Heart left ventricle (tissue), 16 donors: ENCODE data around the gene MGMT. TPM values are rescaled to one million over a fixed set of nuclear protein-coding genes. Genes with fewer than 3 reads are reported as not detected.

Experiments
- ATAC-seq, 4 donors: fragments of 200-7000 bp; cut with Tn5 transposase; one replicate each; pipeline ENCODE4 v1.9.1; 2020 to 2022; ENCODE audit warnings: moderate library complexity in 4 of 4, mild to moderate bottlenecking in 3 of 4, moderate number of reproducible peaks in 1 of 4
- DNase-seq, 5 donors: peaks; one replicate each; pipeline ENCODE4 v3.0.0-alpha.2; 2020
- H3K27ac ChIP-seq, 12 donors: fragments of 200-600 bp; sonication (generic) in 4 of 12; one replicate each; pipeline versions ENCODE4 v1.5.0 to v1.8.0; 2016 to 2022; ENCODE audit warnings: mild to moderate bottlenecking in 2 of 12
- H3K27me3 ChIP-seq, 9 donors: fragments of 200-600 bp; sonication (generic) in 2 of 9; one replicate each; pipeline versions ENCODE4 v1.5.1 to v1.8.0; 2016 to 2022; ENCODE audit warnings: mild to moderate bottlenecking in 3 of 9
- H3K36me3 ChIP-seq, 9 donors: fragments of 200-600 bp; sonication (generic) in 2 of 9; one replicate each; pipeline versions ENCODE4 v1.5.0 to v1.8.0; 2018 to 2022; ENCODE audit warnings: mild to moderate bottlenecking in 2 of 9
- H3K4me1 ChIP-seq, 12 donors: fragments of 200-600 bp; sonication (generic) in 4 of 12; one replicate each; pipeline versions ENCODE4 v1.5.0 to v1.8.0; 2016 to 2022; ENCODE audit warnings: mild to moderate bottlenecking in 3 of 12
- H3K4me3 ChIP-seq, 12 donors: fragments of 200-600 bp; sonication (generic) in 4 of 12; one replicate each; pipeline versions ENCODE4 v1.5.0 to v1.8.0; 2017 to 2022; ENCODE audit warnings: mild to moderate bottlenecking in 9 of 12, moderate library complexity in 4 of 12
- H3K9me3 ChIP-seq, 12 donors: fragments of 200-600 bp; sonication (generic) in 4 of 12; one replicate each; pipeline versions ENCODE4 v1.5.0 to v1.8.0; 2016 to 2022; ENCODE audit warnings: mild to moderate bottlenecking in 1 of 12
- CTCF ChIP-seq, 12 donors: fragments of 200-600 bp; sonication (generic) in 4 of 12; IDR thresholded peaks; one replicate each; pipeline versions ENCODE4 v1.5.0 to v1.8.0; 2018 to 2022; ENCODE audit warnings: antibody characterized with exemption in 12 of 12, mild to moderate bottlenecking in 5 of 12
- POLR2A ChIP-seq, 2 donors: fragments of 450-650 bp; IDR thresholded peaks; one replicate each; pipeline ENCODE4 v1.6.1; 2017; ENCODE audit warnings: antibody characterized with exemption in 2 of 2, mild to moderate bottlenecking in 2 of 2, moderate library complexity in 2 of 2
- WGBS, 4 donors: extraction: QIAGEN DNeasy Blood & Tissue Kit in 2 of 4; methylation state at CpG; one replicate each; pipeline versions ENCODE4 v1.1.5 to v1.1.7; 2013 to 2018; 5-methylcytosine and 5-hydroxymethylcytosine counted together
- intact Hi-C, 10 donors: fragments of 100-400 bp; cut with DNase I; formaldehyde crosslinking; loops; one replicate each; pipeline versions ENCODE4 v1.11.1 to v1.14.2; 2022
- polyA plus RNA-seq, 2 donors: library from polyadenylated mRNA; stranded (reverse); fragments of 200-250 nt; gene quantifications; one replicate each; pipeline ENCODE4 v1.2.3, GENCODE V29; 2013
- total RNA-seq, 9 donors: library from RNA; depleted of rRNA in 2 of 9; stranded (reverse); fragments of >200 nt in 2 of 9; fragmentation: NEBNext Ultra II Directional in 3 of 9; extraction: Animal tissue kit (Norgen Biotek cat#: 25700) in 3 of 9; gene quantifications; one replicate each; pipeline versions ENCODE4 v1.1.0 to v1.2.4, GENCODE V29; 2016 to 2023
- donor health status: ischemic (EF 13 %, LVEDD 7.1; RV severe dilation, severe dysfunction).
- donor health status: healthy with polysubstance abuse.
- donor health status: DM: no; HTN: yes; CAD: no.
- donor health status: DM: no; HTN: no; CAD: no.
- donor health status: ischemic (EF 25% LVEDD 6.9; RV normal size, moderate dysfunction).
- donor health status: ischemic (EF 25% LVEDD 5.7; RV mildly dilated, moderate dysfunction).
- donor health status: healthy.
- donor health status: DM: yes; HTN: yes; CAD: no.
- donor health status: ischemic (EF 35%, LVEDD 5.7; RV mildly dilated, moderate dysfunction).
- donor health status: nonischemic (EF 11% LVEDD 7.7; RV severe dilation, severe dysfunction).
- donor health status: DM: yes; HTN: yes; CAD: no.
- donor health status: PGD.
- donor health status: ischemic (EF 29% LVEDD 5.4; RV normal size, mild dysfunction).
- donor health status: nonischemic (EF 23%, LVEDD 6.1; RV moderate dilation, normal function).

The MGMT gene
- total and polyA plus RNA-seq, 11 donors = 6.2 to 25.3 (median 11.6) TPM

GRCh38 chr10:129641351-129641750 lies 174.3 kb downstream of the MGMT start:
- TF ChIP-seq CTCF (IDR thresholded peaks at IDR 0.05) = no peak
- no peaks in the 10 kb centered on the region for H3K9me3 ChIP-seq
- 92 to 97% (median 95%) methylated on average over 2 of the region's 2 CpGs for WGBS, 4 donors
- intact Hi-C loops = no loop called here
- H3K27me3 ChIP-seq = no peaks in the 10 kb centered on the region
- DNase-seq (no peak), ATAC-seq (no peak)
- no peak overlapping the region for H3K4me3 ChIP-seq
- H3K4me1 ChIP-seq = peaks cover 0 to 2% (median 0%) of the 10 kb centered on the region in 12 donors
- H3K27ac ChIP-seq = no peak overlapping the region
- H3K36me3 ChIP-seq = no peaks in the 10 kb centered on the region

- Histone ChIP-seq H3K27ac (no peak overlapping the region), H3K9me3 (no peaks in the 10 kb centered on the region), H3K4me3 (no peak overlapping the region), H3K36me3 (no peaks in the 10 kb centered on the region), H3K4me1 (no peaks in the 10 kb centered on the region), H3K27me3 (no peaks in the 10 kb centered on the region)
- ATAC-seq (no peak), DNase-seq (no peak)
- WGBS, 4 donors = 95 to 99% (median 96%) methylated on average over 8 of the region's 8 CpGs
- TF ChIP-seq CTCF (IDR thresholded peaks at IDR 0.05) = no peak
- TF ChIP-seq POLR2A (IDR thresholded peaks at IDR 0.05) = no peak
- intact Hi-C loops = no loop called here
These were observed 174.9 kb downstream of the MGMT start for GRCh38 chr10:129641982-129642381.

GRCh38 chr10:129642427-129642826 lies 175.4 kb downstream of the MGMT start:
- TF ChIP-seq POLR2A (IDR thresholded peaks at IDR 0.05) (no peak), CTCF (IDR thresholded peaks at IDR 0.05) (no peak)
- H3K27ac ChIP-seq = no peak overlapping the region
- WGBS, 4 donors = 93 to 97% (median 93%) methylated on average over 3 of the region's 3 CpGs
- no peak for DNase-seq
- no peak overlapping the region for H3K4me3 ChIP-seq
- no peaks in the 10 kb centered on the region for H3K9me3 ChIP-seq
- no peaks in the 10 kb centered on the region for H3K36me3 ChIP-seq
- H3K4me1 ChIP-seq = no peaks in the 10 kb centered on the region
- no peaks in the 10 kb centered on the region for H3K27me3 ChIP-seq
- intact Hi-C loops = no loop called here
- no peak for ATAC-seq

GRCh38 chr10:129643266-129643665 lies 176.2 kb downstream of the MGMT start:
- WGBS, 4 donors = 90 to 94% (median 92%) methylated on average over 8 of the region's 8 CpGs
- no peak for DNase-seq
- intact Hi-C loops = no loop called here

More at GRCh38 chr10:129643266-129643665, 176.2 kb downstream of the MGMT start:
- Histone ChIP-seq H3K27ac (no peak overlapping the region), H3K36me3 (no peaks in the 10 kb centered on the region), H3K27me3 (no peaks in the 10 kb centered on the region), H3K4me3 (no peak overlapping the region), H3K9me3 (no peaks in the 10 kb centered on the region), H3K4me1 (no peaks in the 10 kb centered on the region)
- ATAC-seq = no peak
- TF ChIP-seq POLR2A (IDR thresholded peaks at IDR 0.05) (no peak), CTCF (IDR thresholded peaks at IDR 0.05) (no peak)
